Measurements from ENCODE around the gene GLRA1. TPM values are rescaled to one million over a fixed set of nuclear protein-coding genes. Genes with fewer than 3 reads are reported as not detected.

The GLRA1 gene
- polyA plus RNA-seq, 1 experiment, result not detected

- no peak for DNase-seq (ENCODE audit: low read depth, low spot score)
- Histone ChIP-seq H3K4me3 (ENCODE audit: low read depth, low read length) (no peak overlapping the region), H3K27ac (ENCODE audit: low read depth, low read length) (no peak overlapping the region), H3K27me3 (ENCODE audit: control insufficient read depth, insufficient read depth, low read length) (no peaks in the 10 kb centered on the region), H3K9me3 (ENCODE audit: control insufficient read depth, insufficient read depth, low read length) (no peaks in the 10 kb centered on the region)
- ChIA-PET POLR2A (no interaction called here), CTCF (interaction anchor here (0.7 kb wide), 1 partner anchor 13 kb away, joined by 4 read pairs; no protein-coding TSS in a partner anchor)
- TF ChIP-seq CTCF (IDR thresholded peaks at IDR 0.05; ENCODE audit: low read depth, low read length), result no peak
Observed at GRCh38 chr5:151811593-151812321, 112.9 kb downstream of the GLRA1 start.

- no peak for TF ChIP-seq CTCF (IDR thresholded peaks at IDR 0.05; ENCODE audit: low read depth, low read length)
- H3K9me3 ChIP-seq (ENCODE audit: control insufficient read depth, insufficient read depth, low read length), result no peaks in the 10 kb centered on the region
- ChIA-PET POLR2A (no interaction called here), CTCF (interaction anchor here (1.7 kb wide), 1 partner anchor 14 kb away, joined by 9 read pairs; no protein-coding TSS in a partner anchor)
- DNase-seq (ENCODE audit: low read depth, low spot score), result no peak
- no peak overlapping the region for H3K4me3 ChIP-seq (ENCODE audit: low read depth, low read length)
- no peaks in the 10 kb centered on the region for H3K27me3 ChIP-seq (ENCODE audit: control insufficient read depth, insufficient read depth, low read length)
- H3K27ac ChIP-seq (ENCODE audit: low read depth, low read length), result no peak overlapping the region
Observed at GRCh38 chr5:151810897-151811296, 113.8 kb downstream of the GLRA1 start.

- DNase-seq (ENCODE audit: low read depth, low spot score), result no peak
- ChIA-PET POLR2A (no interaction called here), CTCF (interaction anchor here (1.3 to 1.7 kb wide), 2 partner anchors 15 to 40 kb away, joined by 4 to 9 read pairs; no protein-coding TSS in a partner anchor)
Observed at GRCh38 chr5:151810449-151810848, 114.2 kb downstream of the GLRA1 start.

GRCh38 chr5:151808451-151809169, 116.0 kb downstream of the GLRA1 start:
- Histone ChIP-seq H3K27me3 (ENCODE audit: control insufficient read depth, insufficient read depth, low read length) (no peaks in the 10 kb centered on the region), H3K9me3 (ENCODE audit: control insufficient read depth, insufficient read depth, low read length) (no peaks in the 10 kb centered on the region), H3K27ac (ENCODE audit: low read depth, low read length) (no peak overlapping the region), H3K4me3 (ENCODE audit: low read depth, low read length) (no peak overlapping the region)
- ChIA-PET CTCF (interaction anchor here (1.3 kb wide), 1 partner anchor 17 kb away, joined by 3 read pairs; no protein-coding TSS in a partner anchor), POLR2A (interaction anchor here (0.7 kb wide), 1 partner anchor 330 kb away, joined by 4 read pairs; no protein-coding TSS in a partner anchor)
- no peak for TF ChIP-seq CTCF (IDR thresholded peaks at IDR 0.05; ENCODE audit: low read depth, low read length)
- DNase-seq (ENCODE audit: low read depth, low spot score), result no peak

More at GRCh38 chr5:151810449-151810848, 114.2 kb downstream of the GLRA1 start:
- Histone ChIP-seq H3K9me3 (ENCODE audit: control insufficient read depth, insufficient read depth, low read length) (no peaks in the 10 kb centered on the region), H3K27ac (ENCODE audit: low read depth, low read length) (no peak overlapping the region), H3K27me3 (ENCODE audit: control insufficient read depth, insufficient read depth, low read length) (no peaks in the 10 kb centered on the region), H3K4me3 (ENCODE audit: low read depth, low read length) (no peak overlapping the region)
- no peak for TF ChIP-seq CTCF (IDR thresholded peaks at IDR 0.05; ENCODE audit: low read depth, low read length)
